ENCODE results near the gene ASRGL1.
A peak's percentile ranks its signal among the peaks of the same experiment; 100 is the strongest.
"Not testable (repeated sequence)": the region's sequence is repeated elsewhere in the genome, so short reads cannot be mapped to it uniquely, and the experiment has no call there.

Gene ASRGL1

DNA sequence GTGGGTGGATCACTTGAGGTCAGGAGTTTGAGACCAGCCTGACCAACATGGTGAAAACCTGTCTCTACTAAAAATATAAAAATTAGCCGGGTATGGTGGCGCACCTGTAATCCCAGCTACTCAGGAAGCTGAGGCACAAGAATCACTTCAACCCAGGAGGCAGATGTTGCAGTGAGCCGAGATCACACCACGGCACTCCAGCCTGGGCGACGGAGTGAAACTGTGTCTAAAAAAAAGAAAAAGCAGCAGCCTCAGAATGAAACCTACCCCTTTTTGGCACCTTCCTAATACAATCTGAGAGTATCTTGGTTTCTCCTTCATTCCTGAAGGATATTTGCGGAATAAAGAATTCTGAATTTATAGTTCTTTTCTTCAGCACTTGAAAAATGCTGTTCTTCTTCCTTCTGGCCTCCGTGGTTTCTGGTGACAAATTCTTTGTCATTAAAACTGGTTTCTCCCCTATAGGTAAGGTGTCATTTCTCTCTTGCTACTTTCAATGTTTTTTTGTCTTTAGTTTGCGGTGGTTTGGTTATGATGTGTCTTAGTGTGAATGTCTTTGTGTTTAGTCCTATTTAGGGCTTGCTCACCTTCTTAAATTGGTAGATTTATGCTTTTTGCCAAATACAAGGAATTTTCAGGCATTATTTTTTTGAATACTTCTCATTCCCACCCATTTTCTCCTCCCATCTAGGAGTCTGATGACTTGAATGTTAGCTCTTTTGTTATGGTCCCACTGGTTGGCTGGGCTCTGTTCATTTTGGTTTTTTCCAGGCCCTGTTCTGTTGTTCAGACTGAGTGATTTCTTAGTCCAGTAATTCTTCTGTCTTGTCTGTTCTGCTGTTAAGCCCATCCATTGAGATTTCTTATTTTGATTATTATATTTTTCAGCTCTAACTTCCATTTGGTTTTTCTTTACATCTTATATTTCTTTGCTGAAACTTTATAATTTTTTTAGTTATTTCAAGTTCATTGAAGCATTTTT lies 15.4 kb downstream of the ASRGL1 start:
- DNase-seq: no peak

DNA sequence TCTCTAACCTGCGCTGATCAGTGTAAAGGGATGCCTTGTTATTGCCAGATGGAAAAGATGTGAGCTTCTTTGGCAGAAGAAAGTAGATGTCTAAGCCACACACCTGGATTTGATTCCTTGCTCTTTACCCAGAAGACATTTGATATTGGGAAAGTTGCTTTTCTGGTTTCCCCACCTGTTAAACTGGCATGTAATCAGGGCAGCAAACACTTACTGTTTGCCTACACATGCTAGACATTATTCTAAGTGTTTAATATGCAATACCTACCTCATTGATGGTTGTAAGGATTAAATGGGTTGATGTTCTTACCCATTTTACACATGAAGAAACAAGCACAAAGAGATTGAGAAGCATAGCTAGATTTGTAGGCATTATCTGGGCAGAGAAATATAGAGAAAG lies 16.6 kb downstream of the ASRGL1 start:
- no peak for DNase-seq

DNA sequence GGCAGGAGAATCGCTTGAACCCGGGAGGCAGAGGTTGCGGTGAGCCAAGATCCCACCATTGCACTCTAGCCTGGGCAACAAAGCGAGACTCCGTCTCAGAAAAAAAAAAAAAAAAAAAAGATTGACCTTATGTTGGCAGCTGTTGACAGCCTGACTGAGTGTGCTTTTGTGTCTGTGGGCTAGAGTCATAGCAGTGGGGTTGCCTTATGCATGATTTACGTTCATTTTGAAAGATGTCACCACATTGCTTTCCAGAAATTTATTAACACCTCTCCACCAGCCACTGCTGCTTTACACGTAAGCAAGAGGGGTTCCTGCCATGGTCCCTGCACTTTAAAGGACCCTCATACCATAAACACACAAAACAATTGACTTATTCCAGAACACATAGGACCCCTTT lies 21.0 kb downstream of the ASRGL1 start:
- no peak for DNase-seq

DNA sequence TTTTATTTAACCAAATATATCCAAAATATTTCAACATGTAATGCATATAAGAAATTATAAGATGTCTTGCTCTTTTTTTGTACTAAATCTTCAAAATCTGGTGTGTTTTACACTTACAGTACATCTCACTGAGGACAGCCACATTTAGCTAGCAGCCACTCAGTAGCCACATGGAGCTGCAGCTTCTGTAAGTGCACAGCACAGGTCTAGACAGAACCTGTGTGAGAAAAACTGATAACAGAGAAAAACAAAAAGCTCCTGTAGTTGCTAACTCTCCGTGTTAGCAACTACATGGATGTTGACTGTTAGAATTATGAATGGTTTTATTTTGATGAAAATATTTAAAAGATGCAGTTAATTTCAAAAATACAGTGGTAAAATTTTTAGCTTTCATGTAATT lies 22.2 kb downstream of the ASRGL1 start:
- DNase-seq: no peak

DNA sequence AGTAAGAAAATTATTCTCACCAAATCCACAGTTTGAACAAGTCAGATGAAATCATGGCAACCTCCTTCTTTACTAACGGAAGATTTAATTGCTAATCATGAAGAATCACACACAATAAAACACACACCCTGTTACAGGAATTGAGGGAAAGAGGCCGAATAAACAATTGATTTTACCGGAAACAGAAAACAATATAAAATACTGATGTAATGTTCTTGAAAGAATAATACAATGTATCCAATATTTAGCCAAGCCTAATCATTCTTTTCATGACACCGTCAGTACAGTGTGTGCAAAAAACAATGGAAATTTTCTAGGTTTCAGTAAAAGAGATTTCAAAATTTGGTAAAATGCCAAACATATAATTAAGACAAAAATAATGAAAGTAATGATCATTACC lies 23.4 kb downstream of the ASRGL1 start:
- DNase-seq: no peak

DNA sequence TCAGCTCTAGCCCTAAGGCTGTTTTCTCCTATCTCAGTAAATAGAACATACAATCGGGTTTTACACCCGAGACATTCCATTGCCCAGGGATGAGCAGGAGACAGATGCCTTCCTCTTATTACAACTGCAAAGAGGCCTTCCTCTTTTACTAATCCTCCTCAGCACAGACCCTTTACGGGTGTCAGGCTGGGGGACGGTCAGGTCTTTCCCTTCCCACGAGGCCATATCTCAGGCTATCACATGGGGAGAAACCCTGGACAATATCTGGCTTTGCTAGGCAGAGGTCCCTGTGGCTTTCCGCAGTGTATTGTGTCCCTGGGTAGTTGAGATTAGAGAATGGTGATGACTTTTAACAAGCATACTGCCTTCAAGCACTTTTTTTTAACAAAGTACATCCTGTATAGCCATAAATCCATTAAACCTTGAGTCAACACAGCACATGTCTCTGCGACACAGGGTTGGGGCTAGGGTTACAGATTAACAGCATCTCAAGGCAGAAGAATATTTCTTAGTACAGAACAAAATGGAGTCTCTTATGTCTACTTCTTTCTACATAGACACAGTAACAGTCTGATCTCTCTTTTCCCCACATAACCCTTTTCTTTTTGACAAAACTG lies 31.7 kb downstream of the ASRGL1 start:
- DNase-seq: not testable (repeated sequence)

DNA sequence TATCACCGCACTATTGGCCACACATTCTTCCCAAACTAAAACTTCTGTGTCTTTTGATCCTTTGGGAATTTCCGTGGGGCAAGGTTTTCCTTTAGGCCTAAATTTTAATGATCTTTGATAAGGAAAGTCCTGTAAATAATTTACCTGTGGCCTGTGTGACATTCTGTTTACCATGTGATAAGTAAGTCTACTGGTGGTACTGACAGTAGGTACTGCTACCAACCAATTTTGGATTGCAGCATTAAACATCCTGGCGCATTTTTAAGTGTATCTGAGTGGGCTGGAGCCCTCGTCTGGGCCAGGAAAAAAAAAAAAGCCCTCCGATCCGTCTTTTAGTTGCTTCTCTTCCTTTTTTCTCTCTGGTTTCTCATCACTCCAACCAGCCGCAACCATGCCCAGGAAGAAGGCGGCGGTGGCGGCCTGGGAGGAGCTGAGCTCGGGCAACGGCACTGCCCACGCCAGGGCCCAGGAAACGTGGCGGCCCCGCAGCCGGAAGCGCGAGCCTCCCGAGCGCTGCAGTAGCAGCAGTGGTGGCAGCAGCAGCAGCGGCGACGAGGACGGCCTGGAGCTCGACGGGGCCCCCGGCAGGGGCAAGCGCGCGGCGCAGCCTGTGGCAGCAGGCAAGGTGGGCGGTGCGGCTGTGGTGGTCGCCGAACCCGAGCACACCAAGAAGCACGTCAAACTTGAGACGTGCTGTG lies 33.6 kb downstream of the ASRGL1 start:
- peak; percentile 13 for DNase-seq

DNA sequence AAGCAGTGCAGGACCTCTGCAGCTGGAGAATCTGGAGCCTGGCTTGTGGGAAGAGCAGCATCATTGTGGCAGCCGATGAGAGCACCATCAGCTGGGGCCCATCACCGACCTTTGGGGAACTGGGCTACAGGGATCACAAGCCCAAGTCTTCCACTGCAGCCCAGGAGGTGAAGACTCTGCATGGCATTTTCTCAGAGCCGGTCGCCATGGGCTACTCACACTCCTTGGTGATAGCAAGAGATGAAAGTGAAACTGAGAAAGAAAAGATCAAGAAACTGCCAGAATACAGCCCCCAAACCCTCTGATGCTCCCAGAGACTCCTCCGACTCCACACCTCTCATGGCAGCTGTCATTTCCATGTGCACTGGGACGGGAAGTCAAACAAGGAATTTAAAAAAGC lies 35.6 kb downstream of the ASRGL1 start:
- no peak for DNase-seq

DNA sequence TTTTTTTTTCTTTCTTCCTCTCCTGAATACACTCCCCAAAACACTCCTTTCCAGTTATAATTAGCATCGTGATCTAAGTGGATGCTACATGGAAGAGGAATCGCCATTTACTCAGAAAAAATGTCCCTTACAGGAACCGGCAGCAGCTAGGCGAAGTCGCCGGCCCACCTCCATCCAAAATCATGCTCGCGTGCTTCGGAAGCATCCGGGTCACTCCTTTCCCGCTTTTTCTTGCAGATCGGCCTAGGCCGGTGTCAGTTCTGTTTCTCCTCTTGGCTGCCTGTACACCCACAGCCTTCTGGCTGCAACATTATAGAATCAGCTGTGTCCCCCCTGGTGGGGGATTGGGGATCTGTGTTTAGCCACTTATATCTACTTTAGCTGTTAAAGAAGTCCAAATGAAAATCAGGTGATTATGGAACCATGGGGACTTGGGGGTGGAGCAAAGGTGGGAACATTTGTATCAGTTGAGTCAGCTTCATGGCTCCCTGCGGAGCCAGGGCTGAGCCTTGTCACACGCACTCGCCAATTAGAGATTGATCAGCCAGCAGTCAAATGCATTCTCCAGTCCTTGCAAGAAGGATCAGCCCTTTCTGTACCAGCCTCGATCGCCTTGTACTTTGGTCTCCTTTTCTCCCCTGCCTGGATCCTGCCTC lies 36.3 kb downstream of the ASRGL1 start:
- DNase-seq: no peak

DNA sequence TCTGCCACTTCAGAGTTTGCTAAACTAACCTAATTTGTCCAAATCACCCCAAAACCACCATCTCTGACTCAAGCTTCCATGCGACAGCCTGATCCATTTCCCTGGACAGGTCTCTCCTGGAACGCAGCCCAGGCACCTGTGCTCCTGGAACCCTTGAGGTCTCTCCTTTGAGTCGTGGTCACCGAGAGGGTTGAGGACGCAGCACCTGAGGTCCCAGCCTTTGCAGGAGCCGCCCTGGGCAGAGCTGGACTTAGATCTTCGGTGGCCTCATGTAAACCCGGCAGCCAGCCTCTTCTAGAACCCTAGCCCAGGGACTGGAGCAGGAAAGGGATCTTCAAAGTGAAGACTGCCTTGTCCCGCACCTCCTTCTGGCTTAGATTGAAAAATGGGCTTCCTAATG lies 37.6 kb downstream of the ASRGL1 start:
- no peak for DNase-seq

DNA sequence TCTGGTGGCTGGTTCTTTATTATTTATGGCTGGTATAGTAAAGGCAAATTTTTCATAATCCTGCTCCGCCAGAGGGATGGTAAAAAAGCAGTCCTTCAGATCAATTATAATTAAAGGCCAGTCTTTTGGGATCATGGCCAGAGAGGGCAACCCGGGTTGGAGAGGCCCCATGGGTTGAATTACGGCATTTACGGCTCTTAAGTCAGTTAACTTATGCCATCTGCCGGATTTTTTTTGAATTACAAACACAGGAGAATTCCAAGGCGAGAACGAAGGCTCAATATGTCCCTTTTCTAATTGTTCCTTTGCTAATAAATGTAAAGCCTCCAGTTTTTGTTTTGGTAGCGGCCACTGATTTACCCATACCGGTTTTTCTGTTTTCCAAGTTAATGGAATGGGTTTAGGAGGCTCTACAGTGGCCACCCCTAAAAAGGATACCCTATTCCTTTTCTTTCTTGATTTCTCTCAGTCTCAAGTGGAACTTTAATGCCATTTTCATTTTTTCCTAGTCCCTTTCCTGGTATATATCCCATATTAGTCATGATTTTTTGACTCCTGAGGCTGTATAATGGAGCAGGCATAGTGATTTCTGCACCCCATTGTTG lies 41.3 kb downstream of the ASRGL1 start:
- not testable (repeated sequence) for DNase-seq

DNA sequence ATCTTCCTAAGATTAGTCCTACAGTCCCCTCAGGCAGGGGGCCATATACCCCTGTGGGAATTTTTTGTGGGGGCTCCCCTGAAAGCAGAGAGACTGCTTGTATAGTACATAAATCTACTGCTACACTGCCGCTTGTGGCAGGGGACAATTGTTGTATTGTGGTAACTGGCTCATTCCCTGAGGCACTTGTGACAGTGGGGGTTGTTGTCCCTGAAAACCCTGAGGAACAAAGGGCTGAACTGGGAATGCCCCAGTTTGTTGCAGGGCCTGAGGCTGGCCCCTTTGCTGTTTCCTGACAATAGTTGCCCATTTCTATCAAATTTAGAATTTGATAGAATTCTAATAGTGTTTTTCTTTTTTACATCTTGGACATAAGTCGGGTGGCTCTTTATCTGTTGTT lies 42.3 kb downstream of the ASRGL1 start:
- DNase-seq: not testable (repeated sequence)

DNA sequence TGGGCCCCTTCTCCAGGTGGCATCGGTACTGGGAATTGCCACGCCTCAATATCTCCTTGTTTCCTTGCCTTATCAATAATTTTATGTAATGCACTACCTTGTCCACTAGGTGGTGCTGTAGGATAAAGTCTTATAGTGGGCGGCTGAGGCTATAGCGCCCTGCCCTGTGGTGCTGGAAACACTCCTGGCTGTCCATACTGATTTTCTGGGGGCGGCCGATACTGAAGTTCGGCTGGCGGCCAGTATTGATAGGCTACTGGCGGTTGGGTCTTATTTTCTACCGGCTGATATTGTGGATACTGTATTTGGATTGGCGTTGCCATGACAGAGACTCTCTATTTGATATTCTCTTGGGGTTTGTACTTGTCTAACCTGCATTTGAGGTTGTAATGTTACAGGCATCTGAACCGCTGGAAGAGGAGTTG lies 43.6 kb downstream of the ASRGL1 start:
- peak; percentile 16 for DNase-seq

DNA sequence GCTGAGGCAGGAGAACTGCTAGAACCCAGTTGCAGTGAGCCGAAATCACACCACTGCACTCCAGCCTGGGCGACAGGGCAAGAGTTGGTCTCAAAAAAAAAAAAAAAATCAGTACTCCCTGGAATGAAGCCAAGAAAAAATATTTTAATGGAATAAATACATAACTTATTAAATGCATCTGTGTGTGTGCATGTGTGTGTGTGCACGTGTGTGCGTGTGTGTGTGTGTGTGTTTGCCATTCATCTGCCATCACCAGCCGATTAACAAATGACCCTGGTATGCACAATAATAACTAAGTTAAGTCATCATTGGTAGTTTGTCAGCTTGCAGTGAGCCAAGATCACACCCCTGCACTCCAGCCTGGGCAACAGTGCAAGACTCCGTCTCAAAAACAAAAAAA lies 46.6 kb downstream of the ASRGL1 start:
- DNase-seq: no peak

DNA sequence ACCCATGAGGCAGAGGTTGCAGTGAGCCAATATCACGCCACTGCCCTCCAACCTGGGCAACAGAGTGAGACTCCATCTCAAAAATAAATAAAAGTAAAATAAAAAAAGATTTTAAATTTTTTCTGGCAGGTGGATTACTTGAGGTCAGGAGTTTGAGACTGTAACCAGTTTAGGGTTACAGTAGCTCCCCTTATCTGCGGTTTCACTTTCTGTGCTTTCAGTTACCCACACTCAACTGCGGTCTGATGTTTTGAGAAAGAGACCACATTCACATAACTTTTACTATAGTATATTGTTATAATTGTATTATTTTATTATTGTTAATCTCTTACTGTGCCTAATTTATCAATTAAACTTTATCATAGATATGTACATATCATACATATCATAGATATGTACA lies 48.8 kb downstream of the ASRGL1 start:
- DNase-seq: not testable (repeated sequence)

DNA sequence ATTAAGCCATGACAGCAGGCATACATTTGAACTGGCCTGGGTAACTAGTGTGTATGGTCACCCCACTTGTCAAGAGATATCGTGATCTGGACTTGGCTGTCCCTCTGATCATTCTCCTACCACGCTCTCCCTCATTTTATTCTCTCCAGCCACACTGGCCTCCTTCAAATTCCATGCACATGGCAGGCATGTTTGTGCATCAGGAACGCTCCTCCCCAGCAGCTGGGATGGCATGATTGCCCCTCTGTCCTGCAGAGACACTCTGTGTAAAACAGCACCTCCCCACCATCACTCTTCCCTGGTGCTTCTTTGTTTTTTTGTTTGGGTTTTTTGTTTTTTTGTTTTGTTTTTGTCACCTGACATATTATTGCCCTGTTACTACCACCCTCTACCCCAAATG lies 50.1 kb downstream of the ASRGL1 start:
- no peak for DNase-seq

DNA sequence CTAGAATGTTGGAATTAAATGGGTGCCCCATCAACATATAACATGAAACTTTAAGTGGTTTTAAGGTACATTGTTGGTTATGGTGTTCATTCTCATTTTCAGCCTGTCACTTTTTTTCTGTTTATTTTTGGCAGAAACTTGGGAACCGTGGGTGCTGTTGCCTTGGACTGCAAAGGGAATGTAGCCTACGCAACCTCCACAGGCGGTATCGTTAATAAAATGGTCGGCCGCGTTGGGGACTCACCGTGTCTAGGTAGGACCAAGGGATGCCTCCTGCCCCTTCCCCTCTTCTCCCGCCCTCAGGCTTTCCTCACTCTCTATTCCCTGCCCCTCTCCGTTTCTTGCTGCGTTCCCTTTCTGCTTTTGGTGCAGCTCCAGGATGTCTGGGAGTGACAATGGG lies 51.8 kb downstream of the ASRGL1 start:
- no peak for DNase-seq

DNA sequence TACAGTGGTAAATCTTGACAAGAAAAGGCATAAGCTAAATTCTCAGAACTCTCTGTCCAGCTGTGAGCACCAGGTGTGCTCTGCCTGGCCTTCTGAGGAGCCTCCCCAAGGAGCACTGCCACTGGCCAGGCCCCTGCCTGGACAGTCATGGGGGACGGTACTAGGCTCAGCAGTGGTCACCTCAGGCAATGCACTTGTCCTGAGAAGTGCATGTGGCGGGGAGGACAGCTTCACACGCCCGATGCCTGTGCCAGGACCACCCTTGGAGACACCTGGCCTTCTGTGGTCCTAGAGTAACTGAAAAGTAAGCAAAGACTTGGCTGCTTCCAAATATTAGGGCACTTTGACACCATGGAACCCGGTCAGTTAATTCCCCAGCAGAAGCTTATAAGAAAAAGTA lies 53.0 kb downstream of the ASRGL1 start:
- no peak for DNase-seq

DNA sequence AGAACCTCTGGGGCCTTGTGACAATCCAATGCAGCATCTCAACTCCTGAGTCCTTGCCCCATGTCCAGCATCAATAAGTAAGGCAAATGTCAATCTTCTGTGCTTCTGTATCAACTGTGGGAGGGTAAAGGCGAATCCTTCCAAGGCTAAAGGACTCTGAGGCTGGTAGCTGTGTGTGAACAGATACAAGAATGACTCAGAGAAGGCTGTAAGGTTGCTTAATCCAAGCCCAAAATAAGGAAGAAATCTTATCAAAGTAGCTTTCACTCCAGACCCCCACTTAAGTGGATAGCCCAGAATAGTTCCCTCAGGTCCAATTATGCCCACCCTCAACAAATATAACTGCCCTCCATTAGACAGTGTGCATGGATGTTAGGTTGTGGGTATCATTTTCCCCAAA lies 53.5 kb downstream of the ASRGL1 start:
- no peak for DNase-seq

DNA sequence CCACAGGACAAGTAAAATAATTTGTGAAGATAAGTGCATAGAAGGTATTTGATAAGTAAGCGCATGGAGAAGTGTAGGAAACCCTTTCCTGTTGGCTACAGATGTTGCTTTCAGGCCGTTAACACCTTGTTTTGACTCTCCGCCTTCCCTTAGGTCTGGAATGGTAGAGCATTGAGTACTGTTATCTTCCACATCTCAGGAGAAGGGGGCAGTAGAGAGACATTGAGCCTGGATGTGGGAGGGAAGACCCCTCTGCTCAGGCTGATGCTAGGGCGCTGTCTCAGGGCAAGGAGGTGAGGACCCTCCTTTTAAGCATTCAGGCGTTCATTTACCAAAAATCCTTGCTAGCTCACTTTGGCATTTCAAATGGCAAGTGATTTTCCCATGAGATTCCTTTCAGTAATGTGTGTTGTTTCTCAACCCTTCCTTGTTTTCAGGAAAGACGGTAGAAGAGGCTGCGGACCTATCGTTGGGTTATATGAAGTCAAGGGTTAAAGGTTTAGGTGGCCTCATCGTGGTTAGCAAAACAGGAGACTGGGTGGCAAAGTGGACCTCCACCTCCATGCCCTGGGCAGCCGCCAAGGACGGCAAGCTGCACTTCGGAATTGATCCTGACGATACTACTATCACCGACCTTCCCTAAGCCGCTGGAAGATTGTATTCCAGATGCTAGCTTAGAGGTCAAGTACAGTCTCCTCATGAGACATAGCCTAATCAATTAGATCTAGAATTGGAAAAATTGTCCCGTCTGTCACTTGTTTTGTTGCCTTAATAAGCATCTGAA lies 54.6 kb downstream of the ASRGL1 start:
- DNase-seq: no peak

DNA sequence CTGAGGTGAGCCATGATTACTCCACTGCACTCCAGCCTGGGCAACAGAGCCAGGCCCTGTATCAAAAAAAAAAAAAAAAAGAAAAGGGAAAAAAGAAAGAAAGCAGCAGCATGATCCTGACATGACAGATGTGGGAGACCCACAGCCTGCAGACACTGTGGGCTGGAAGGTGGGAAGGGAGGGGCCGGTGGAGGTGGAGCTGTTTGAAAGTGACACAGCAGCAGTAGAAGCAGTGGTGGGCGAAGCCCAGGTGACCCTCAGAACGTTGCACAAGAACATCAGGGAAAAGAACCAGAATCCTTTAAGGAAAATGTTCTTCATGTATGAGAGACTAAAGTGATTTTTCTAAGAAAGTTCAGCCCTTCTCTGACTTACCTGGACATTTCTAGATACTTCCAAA lies 55.3 kb downstream of the ASRGL1 start:
- DNase-seq: no peak

Measured in effector CD8-positive, alpha-beta T cell (primary cell).